Measurements from ENCODE around the gene PKDREJ. TPM values are rescaled to one million over a fixed set of nuclear protein-coding genes. Genes with fewer than 3 reads are reported as not detected.

The PKDREJ gene
- not detected in 5 replicates for total RNA-seq (2022; extraction: Qiagen RNA extraction)

GRCh38 chr22:46263216-46263590 lies at the start of gene PKDREJ:
Gene PKDREJ (minus strand): TSS chr22:46263343. CDS start chr22:46263322, 21 bp downstream.

GRCh38 chr22:46296257-46297150 lies 33.4 kb upstream of the PKDREJ start, which contains the start of gene GTSE1:
Gene GTSE1 (plus strand): TSS chr22:46296870. CDS start chr22:46297401, 531 bp downstream.

GRCh38 chr22:46267431-46268279 lies 4.5 kb upstream of the PKDREJ start, which contains the start of gene TTC38:
Gene TTC38 (plus strand): TSS chr22:46268008. CDS start chr22:46268040, 32 bp downstream.

GRCh38 chr22:46250035-46250782 lies 12.9 kb downstream of the PKDREJ start, which contains the start of gene CDPF1:
Gene CDPF1 (minus strand): TSS chr22:46250293. CDS start chr22:46248284, 2,009 bp downstream.

Other genes starting within 250 kb of the PKDREJ start
- 0.96 to 2.0 TPM (median 1.6 TPM) in 5 replicates for gene PPARA, start 112.8 kb downstream of the PKDREJ start, total RNA-seq (2022; extraction: Qiagen RNA extraction)
- 8.4 to 12.6 TPM (median 10.0 TPM) in 5 replicates for gene CDPF1, start 13.1 kb downstream of the PKDREJ start, total RNA-seq (2022; extraction: Qiagen RNA extraction)
- gene TTC38, start 4.7 kb upstream of the PKDREJ start, total RNA-seq (2022; extraction: Qiagen RNA extraction) = 11.4 to 15.9 TPM (median 12.5 TPM) in 5 replicates
- gene GTSE1, start 33.5 kb upstream of the PKDREJ start, total RNA-seq (2022; extraction: Qiagen RNA extraction) = 28.0 to 34.4 TPM (median 30.7 TPM) in 5 replicates
- gene TRMU, start 72.4 kb upstream of the PKDREJ start, total RNA-seq (2022; extraction: Qiagen RNA extraction) = 32.1 to 37.9 TPM (median 35.9 TPM) in 5 replicates